Measurements from ENCODE around the gene CHMP1B.
A peak's percentile ranks its signal among the peaks of the same experiment; 100 is the strongest.
"Not testable (repeated sequence)": the region's sequence is repeated elsewhere in the genome, so short reads cannot be mapped to it uniquely, and the experiment has no call there.

Gene CHMP1B

DNA sequence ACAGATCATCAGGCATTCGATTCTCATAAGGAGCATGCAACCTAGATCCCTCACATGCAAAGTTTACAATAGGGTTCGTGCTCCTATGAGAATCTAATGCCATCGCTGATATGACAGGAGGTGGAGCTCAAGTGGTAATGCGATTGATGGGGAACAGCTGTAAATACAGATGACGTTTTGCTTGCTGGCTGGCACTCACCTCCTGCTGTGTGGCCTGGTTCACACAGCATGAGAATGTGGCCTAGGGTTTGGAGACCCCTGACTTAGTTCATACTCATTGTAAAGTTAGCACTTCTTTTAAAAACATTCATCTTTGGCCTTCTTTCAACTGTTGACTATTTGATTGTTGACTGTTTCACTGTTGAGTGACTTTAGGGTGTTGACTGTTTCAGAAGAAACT is 8.7 kb upstream of the CHMP1B start:
- no peak for DNase-seq

DNA sequence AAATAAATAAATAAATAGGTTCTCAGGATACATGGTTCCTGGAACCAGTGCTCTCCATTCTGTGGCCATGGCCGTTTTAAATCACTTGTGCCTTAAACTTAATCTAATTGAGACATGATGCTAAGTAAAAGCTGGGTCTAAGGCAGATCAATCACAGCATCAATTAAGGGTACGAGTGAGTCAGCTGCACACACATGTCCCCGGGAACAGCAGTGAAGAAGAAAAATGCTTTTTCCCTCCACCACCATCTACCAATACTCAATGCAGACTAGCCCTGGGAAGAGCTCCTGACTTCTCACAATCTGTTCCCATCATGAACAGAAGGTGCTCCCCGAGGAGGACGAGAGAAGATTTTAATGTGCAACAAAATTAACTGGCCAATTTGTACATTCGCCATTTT is 6.8 kb upstream of the CHMP1B start:
- no peak for DNase-seq

DNA sequence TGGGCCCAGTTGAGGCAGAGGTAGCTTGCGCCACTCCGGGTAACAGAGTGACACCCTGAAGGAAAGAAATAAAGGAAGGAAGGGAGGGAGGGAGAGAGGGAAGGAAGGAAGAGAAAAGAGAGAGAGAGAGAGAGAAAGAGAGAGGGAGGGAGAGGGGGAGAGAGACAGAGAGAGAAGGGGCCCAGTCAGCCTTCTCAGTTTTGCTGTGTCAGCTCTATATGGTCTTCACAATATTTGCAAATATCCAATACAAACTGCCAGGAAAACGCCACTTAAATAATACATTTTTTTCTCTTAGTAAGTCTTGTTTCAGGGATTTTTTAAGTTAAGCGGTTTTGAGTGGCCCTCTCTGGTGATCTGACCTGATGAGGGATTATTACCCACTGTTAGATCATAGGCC is 5.6 kb upstream of the CHMP1B start:
- no peak for DNase-seq

- DNase-seq = no peak
Observed at GRCh38 chr18:11847811-11848210, 3.4 kb upstream of the CHMP1B start.

GRCh38 chr18:11849279-11849678 is 1.9 kb upstream of the CHMP1B start:
- no peak for DNase-seq

DNA sequence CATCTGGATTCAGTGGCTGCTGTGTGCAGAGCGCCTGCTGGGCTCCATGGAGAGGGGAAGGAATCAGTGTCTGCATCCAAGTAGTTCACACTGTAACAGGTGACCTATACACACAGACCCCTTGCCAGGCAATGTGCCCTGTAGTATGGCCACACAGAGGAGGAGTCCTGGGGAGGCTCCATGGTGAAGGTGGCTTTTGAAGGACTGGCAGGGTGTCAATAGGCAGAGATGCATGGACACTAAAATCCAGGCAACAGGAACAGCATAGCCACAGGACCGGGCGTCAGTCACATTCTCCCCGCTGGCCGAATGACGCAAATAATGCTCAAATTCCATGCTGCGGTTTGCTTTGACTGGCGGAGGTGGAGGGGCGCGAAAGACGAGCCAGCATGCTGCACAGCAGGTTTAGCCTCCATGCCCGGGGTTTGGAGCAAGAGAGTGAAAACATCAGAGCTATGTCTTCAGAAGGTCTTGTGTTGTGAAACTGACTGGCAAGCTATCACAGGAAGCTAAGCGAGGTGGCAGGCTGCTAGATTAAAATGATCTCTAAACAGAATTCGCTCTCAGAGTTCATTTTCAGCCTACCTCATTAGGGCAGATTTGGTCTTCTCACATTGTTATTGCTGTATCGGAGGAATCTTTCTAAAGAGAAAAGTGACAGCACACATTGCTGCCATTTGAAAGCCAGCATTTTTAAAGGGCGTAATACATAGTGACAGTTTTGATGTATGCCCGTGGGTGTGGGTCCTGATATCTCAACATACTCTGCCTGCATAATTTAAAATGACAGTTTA is 1.2 kb upstream of the CHMP1B start:
- DNase-seq = peak; percentile 68 to 81

DNA sequence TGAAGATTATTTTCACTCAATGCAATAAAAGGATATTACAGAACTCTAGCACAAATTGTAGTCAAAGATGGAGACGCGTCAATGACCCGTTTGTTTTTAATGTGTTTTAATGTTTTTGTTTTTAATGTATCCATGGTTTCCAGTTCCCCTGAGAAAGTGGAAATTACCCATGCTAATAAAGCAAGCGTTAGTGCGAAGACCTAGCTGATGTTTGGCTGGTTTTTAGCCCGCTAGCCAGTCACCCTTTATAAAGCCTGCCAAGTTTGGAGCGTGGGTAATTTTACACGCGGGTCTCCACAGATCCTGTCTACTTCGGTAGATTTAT is 430 bp upstream of the CHMP1B start:
- no peak for DNase-seq

GRCh38 chr18:11851806-11852337 is 659 bp downstream of the CHMP1B start:
- DNase-seq = peak; percentile 57 to 64

- DNase-seq = not testable (repeated sequence)
Observed at GRCh38 chr18:11854554-11854953, 3.3 kb downstream of the CHMP1B start.

DNA sequence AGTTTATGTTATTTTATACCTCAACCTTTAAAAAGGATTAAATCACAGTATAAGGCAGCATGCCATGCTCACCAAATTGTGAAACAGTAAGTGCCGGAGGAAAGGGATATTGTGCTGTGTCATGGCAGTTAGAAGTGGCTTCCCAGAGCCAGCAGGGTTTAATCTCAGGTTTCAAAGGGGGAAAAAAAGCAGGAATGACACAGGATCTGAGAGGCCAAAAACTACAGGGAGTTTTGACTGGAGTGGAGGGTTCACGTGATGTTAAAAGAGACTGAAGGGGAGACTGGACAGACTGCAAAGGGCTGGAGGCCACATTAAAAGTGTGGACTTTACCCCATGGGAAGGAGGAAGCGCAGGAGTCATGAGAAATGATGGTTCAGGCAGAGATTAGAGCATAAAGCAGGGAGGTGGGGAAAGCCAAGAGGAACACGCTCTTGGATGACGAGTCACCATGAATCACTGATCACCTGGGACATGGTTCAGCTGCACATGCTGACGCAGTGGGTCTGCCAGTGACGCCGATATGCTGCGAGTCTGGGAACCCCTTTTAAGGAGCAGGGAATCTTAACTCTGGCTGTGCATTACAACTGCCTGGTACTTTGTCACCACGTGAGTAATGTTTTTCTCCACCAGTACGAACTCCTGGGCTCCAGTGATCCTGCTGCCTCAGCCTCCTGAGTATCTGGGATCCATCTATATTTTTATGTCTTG is 6.1 kb downstream of the CHMP1B start:
- DNase-seq = peak in 1 of 2 donors; percentile 74

GRCh38 chr18:11859282-11859830 is 8.1 kb downstream of the CHMP1B start:
- no peak for DNase-seq

DNA sequence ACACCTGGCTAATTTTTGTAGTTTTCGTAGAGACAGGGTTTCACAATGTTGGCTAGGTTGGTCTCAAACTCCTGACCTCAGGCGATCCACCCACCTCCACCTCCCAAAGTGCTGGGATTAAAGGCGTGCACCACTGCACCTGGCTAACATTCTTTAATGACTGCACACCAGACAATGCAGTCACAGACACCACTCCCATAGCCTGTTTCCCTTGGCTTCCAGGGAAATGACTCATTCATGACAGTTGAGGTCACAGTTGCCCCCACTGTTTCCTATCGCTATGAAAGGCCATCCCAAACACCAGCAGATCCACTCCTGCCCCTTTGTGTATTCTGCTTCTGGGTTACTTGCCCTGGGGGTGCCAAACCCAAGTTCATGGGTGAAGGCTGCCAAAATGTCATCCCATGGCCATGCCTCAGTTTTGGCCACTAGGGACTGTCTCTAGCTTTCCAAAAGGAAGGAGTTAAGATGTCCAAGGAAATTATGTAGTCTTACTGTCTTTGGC is 8.7 kb downstream of the CHMP1B start:
- no peak for DNase-seq

DNA sequence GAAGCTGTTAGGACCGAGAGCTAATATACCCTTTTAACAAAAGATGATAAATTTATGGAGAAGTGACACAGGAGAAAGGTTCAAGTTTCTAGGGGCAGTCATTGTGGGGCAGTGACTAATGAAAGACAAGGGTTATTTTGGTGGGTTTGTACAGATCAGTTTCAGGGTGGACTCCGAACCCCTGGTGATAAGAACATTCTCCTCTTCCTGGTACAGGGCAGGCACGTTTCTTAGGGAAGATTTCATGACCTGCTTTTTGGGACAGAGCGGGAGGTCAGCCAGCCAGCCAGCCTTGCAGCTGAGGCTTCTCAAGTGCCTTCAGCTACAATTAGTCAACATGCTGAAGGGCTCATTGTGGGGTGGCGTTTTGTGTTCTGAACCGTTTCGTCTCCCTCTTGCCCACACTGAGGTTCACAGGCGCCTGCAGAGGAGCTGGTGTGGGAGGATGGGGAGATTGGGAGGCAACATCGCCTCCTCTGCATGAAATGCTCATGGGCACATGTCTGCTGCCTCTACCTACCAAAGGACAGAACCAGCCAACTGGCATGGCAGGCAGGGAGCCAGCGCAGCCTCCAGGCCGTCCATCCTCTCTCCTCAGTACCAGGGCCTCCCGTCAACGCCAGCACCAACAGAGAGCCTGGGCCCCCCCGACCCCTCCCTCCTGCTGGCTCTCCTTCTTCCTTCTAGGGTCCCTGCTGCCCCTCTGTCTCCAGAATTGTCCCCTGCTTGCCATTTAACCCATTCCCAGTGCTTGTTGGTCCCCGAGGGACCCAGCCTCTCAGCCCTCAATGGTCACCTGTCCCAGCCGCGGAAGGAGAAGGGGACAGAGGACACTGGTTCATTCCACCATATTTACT is 9.6 kb downstream of the CHMP1B start:
- DNase-seq = no peak

- DNase-seq = no peak
Observed at GRCh38 chr18:11861583-11862288, 10.5 kb downstream of the CHMP1B start.

GRCh38 chr18:11862468-11863137 is 11.4 kb downstream of the CHMP1B start:
- DNase-seq = no peak

GRCh38 chr18:11864471-11864870 is 13.3 kb downstream of the CHMP1B start:
- no peak for DNase-seq

DNA sequence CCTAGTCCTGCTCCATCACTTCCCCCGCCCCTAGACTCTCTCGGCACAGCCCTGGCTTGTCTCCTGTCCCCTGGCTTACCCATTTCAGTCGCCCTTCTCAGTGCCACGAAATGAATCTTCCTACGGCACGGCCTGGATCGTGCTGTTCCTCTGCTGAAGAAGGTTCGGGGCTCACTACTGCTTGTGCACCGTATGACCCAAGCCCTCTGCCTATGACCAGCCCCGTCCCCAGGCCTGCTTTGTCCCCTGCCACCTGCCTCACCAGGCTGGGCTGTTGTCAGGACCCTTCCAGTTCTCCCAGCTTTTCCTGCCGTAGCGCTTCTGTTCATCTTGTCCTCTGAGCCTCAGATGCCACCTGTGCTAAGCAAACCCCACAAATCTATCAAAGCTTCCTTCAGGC is 13.9 kb downstream of the CHMP1B start:
- DNase-seq = no peak

DNA sequence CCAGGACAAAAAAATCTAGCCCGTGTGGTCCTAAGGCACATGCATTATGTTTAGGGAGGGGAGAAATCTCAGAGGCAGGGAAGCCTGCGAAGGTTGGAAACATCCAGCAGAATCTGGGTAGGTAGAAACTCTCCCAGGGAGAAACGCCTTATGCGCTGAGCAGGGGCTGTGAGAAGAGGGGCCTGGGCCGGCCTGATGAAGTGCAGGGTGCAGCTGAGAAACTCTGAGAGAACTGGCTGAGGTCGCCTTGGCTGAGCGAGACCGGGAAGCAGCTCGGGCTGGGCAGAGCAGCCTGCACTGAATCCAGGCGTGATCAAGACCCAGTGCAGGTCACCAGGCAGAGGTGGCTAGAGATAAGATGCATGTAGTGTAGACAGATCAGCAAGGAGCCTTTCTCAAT is 15.1 kb downstream of the CHMP1B start:
- DNase-seq = no peak

GRCh38 chr18:11866764-11867163 is 15.6 kb downstream of the CHMP1B start:
- no peak for DNase-seq

DNA sequence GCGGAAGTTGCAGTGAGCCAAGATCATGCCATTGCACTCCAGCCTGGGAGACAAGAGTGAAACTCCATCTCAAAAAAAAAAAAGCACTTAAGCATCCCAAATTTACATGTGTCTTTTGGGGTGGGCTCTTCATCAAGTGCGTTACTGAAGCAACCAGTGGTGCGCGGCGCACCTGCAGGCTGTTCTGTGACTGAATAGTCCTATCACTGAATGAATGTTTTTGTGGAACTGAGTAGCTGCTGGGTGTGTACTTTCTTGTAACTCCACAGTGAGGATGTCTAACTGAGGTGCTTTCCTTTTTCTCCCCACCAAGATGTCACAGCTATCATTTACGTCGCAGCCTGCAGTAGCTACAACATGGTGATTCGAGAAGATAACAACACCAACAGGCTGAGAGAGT is 17.0 kb downstream of the CHMP1B start:
- DNase-seq = no peak

DNA sequence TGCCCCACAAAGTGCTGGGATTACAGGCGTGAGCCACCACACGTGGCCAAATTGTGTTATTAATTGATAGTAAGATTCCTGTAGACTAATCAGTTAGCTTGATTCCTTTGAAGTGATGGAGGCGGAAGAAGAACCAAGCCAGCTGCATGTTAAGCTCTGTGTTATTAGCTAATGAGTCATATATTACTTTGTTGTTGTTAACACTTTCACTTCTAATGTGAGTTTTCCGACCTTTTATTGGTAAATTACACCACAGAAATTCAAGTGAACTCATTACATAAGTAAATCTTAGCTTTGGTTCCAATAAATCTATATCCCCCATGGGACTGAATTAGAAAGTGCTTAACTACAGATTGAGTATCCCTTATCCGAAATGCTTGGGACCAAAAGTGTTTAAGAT is 20.3 kb downstream of the CHMP1B start:
- no peak for DNase-seq

Data from CD4-positive, alpha-beta T cell treated with Interleukin-1 beta for 1 hour (primary cell).